WI38 (cell line): ENCODE data around the gene RNF152.

ENCODE experiments used
- H3K4me3 ChIP-seq: 2 replicates; pipeline ENCODE4 v1.5.1; 2011; ENCODE audit warnings: low read depth, mild to moderate bottlenecking, control low read depth, low read length
- TF ChIP-seq, protein P1 (sequence below): IDR thresholded peaks from 2 replicates; pipeline ENCODE4 v1.5.1; 2012; ENCODE audit warnings: low read depth, mild to moderate bottlenecking, control low read depth, low read length

Gene RNF152

DNA sequence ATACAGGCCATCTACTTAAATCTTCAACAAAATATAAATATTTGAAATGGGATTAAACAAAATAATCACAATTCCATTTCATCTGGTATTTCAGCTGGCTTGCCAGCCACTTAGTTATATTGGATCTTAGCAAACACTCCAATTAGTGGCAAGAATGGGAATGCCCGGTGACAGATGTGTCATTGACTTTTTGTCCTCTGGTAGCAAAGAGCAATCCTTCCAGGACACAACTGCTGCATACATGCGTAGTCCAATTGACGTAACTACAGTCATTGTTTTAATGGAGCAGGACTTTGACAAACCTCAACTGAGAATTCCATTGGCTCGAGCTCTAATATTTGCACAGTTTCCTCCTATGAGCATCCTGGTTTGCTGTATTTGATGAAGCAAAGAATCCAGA is 69.9 kb downstream of the RNF152 start:
- no peak overlapping the region for H3K4me3 ChIP-seq
- TF ChIP-seq, protein P1, sequence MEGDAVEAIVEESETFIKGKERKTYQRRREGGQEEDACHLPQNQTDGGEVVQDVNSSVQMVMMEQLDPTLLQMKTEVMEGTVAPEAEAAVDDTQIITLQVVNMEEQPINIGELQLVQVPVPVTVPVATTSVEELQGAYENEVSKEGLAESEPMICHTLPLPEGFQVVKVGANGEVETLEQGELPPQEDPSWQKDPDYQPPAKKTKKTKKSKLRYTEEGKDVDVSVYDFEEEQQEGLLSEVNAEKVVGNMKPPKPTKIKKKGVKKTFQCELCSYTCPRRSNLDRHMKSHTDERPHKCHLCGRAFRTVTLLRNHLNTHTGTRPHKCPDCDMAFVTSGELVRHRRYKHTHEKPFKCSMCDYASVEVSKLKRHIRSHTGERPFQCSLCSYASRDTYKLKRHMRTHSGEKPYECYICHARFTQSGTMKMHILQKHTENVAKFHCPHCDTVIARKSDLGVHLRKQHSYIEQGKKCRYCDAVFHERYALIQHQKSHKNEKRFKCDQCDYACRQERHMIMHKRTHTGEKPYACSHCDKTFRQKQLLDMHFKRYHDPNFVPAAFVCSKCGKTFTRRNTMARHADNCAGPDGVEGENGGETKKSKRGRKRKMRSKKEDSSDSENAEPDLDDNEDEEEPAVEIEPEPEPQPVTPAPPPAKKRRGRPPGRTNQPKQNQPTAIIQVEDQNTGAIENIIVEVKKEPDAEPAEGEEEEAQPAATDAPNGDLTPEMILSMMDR, result no peak

DNA sequence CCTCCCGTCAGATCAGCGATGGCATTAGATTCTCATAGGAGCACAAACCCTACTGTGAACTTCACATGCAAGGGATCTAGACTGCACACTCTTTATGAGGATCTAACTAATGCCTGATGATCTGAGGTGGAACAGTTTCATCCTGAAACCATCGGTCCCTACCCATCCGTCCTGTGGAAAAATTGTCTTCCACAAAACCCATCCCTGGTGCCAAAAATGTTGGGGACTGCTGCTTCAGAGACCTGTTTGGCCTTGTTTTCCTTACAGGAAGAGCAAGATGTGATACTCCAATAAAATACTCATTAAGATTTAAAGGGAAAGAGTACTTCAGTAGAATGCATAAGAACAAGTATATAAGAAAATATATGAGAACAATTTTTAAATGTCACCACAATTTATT is 71.1 kb downstream of the RNF152 start:
- no peak overlapping the region for H3K4me3 ChIP-seq
- TF ChIP-seq, protein P1, result no peak

DNA sequence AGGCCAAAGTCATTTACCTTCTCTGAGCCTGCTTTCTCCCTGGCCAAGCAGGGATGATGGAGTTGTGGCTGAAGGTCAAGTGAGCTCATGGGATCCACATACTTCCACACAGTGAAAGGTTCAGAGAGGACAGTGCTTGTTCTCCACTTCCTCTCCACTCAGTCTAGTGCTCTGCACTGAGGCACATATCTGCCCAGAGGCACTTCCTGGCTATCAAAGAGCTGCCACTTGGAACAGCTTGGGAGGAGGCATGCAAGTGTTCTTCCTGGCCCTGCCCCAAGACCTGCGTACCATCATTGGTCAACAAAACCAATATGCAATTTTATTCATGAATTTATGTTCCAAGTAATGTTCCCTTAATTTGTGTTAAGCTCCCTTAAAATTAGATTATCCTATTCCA is 71.9 kb downstream of the RNF152 start:
- no peak overlapping the region for H3K4me3 ChIP-seq
- TF ChIP-seq, protein P1, result no peak

DNA sequence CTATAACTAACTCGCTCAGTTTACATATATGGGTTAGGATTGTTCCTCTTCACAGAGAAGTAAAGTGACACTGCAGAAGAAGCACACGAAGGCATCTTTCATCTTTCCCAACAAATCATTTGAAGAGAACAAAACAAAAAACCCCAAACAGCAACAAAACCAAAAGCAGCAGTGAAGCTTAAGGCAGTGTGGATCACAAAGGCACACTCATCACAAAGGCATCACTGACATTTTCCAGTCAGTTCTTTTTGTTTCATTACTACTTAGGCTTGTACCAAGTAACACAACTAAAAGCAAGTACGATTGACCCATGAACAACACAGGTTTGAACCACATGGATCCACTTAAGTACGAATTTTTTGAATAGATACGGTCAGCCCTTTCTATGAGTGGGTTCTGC is 75.7 kb downstream of the RNF152 start:
- no peak overlapping the region for H3K4me3 ChIP-seq
- TF ChIP-seq, protein P1, result no peak

DNA sequence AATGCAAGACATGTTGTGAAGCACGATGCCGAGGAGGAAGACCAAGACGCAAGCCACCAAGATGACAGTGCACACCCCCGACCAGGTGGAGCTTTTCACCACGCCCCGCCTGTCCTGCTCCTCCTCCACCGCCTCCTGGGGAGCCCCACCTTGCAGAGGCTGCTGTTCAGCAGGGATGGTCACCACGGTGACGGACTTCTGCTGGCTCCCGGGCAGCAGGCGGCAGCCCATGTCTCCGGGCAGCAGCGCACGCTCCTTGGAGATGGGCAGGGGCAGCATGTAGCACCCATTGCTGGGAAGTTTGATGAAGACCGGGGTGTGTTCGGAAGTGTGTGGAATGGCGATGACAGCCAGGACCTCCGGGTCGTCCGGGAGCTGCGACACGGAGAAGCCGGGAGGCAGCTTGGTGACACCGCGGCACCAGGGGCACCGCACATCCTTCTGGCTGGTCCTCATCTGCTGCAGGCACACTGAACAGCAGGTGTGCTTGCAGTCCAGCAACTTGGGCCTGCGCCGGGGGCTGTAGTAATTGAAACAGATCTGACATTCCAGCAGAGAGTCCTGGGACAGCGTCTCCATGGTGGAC is 76.8 kb downstream of the RNF152 start:
- TF ChIP-seq, protein P1, result no peak
- no peak overlapping the region for H3K4me3 ChIP-seq

DNA sequence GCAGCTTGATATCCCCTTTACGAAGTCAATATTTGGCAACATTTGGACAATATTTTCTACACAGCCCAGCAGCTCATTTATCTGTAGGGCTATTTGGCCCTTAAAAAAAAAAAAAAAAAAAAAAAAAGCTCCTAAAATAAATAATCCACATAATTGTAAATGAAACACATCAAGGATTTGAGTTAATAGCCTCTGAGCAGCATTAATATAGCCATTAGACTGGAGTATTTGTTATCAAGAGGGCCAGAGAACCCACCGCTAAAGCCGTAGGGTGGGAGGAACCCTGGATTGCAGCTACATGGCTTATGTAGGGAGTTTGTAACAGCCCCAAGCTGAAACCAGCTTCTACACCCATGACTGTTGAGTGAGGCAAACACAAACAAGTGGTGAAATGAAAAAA is 84.5 kb downstream of the RNF152 start:
- TF ChIP-seq, protein P1, result no peak
- H3K4me3 ChIP-seq, result no peak overlapping the region

DNA sequence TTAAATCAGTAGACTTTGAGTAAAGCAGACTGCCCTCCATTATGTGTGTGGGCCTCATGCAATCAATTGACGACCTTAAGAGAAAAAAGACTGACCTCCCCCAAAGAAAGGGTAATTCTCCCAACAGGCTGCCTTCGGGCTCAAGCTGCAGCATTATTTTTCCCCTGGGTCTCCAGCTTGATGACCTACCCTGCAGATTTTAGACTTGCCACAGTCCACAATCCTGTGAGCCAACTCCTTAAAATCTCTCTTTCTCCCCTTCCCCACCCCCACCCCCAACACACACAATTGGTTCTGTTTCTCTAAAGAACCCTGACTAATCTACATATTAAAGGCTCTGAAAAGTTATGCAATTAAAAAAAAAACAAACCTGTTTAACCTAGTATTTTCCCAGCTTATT is 89.4 kb downstream of the RNF152 start:
- H3K4me3 ChIP-seq, result no peak overlapping the region
- TF ChIP-seq, protein P1, result no peak
